K562 (cell line): ENCODE data around the gene INPP5E. TPM values are rescaled to one million over a fixed set of nuclear protein-coding genes. Genes with fewer than 3 reads are reported as not detected.

Source experiments
- ATAC-seq: fragments of 200-7000 bp; cut with Tn5 transposase; 3 replicates; pipeline ENCODE4 v1.9.1; 2020; ENCODE audit warnings: moderate library complexity
- BruUV-seq: library from RNA; stranded (reverse); fragments of 400-500 nt; replicated peaks from 2 replicates; lab custom pipeline; 2021; lab: Mats Ljungman, UMichigan
- CTCF ChIA-PET: fragments of 300-600 bp; formaldehyde crosslinking; extraction: SDS; loops from one replicate; lab custom pipeline; 2021; ENCODE audit warnings: low intra/inter-chr PET ratio; lab: Yijun Ruan, JAX
- POLR2A ChIA-PET: fragments of 300-600, 350-650 bp; sonication (Branson Sonifier 250); formaldehyde crosslinking; extraction: SDS; loops from one replicate; lab custom pipeline; 2021; ENCODE audit warnings: antibody characterized with exemption, inconsistent platforms; lab: Yijun Ruan, JAX
- DNase-seq, 4 experiments: peaks; one replicate each; pipeline versions ENCODE4 v3.0.0 to v3.0.0-alpha.2; 2011 to 2018; ENCODE audit warnings: low spot score in 3 of 4, mixed read lengths in 3 of 4; ENCODE audit errors: extremely low read depth in 1 of 4
- FAIRE-seq: peaks from 2 replicates; lab custom pipeline; 2011; peaks lifted over from hg19 to GRCh38; lab: Jason Lieb, UNC
- H2AFZ ChIP-seq: 2 replicates; pipeline ENCODE4 v1.6.0; 2011; ENCODE audit warnings: low read depth, low read length, control low read depth, inconsistent platforms
- H3K27ac ChIP-seq: fragments of 200-600 bp; 3 replicates; pipeline ENCODE4 v1.8.0; 2011; ENCODE audit warnings: low read depth, mild to moderate bottlenecking, control low read depth, inconsistent platforms, low read length, moderate library complexity, mixed read lengths; ENCODE audit errors: extremely low read depth
- H3K27me3 ChIP-seq, 2 experiments: fragments of 300-600 bp in 1 of 2; 2 replicates in 1 of 2; 3 replicates in 1 of 2; pipeline versions ENCODE4 v1.6.0 to v1.8.0; 2011; ENCODE audit warnings: inconsistent platforms in 2 of 2, low read length in 2 of 2, mild to moderate bottlenecking in 1 of 2, mixed read lengths in 1 of 2, moderate library complexity in 1 of 2; ENCODE audit not compliant: control insufficient read depth in 2 of 2, insufficient read depth in 2 of 2
- H3K36me3 ChIP-seq: fragments of 300-600 bp; 3 replicates; pipeline ENCODE4 v1.8.0; 2011; ENCODE audit warnings: mild to moderate bottlenecking, low read length, inconsistent platforms; ENCODE audit not compliant: control insufficient read depth, insufficient read depth
- H3K4me1 ChIP-seq, 2 experiments: fragments of 200-600 bp in 1 of 2; replicated peaks in 1 of 2; 2 replicates in 1 of 2; 3 replicates in 1 of 2; pipeline versions ENCODE4 v1.5.1 to v1.8.0; 2011; ENCODE audit warnings: inconsistent platforms in 2 of 2, low read length in 2 of 2, mild to moderate bottlenecking in 1 of 2, mixed read lengths in 1 of 2, moderate library complexity in 1 of 2; ENCODE audit not compliant: control insufficient read depth in 2 of 2, insufficient read depth in 2 of 2
- H3K4me2 ChIP-seq: 2 replicates; pipeline ENCODE4 v1.6.1; 2011; ENCODE audit warnings: low read length, control low read depth, inconsistent platforms, mixed read lengths; ENCODE audit not compliant: insufficient read depth
- H3K4me3 ChIP-seq: fragments of 200-600 bp; sonication (generic), shearing (Covaris generic); 2 replicates; pipeline ENCODE4 v1.5.1; 2016; ENCODE audit warnings: control low read depth, inconsistent platforms
- H3K79me2 ChIP-seq: fragments of 200-600 bp; 3 replicates; pipeline ENCODE4 v1.8.0; 2011; ENCODE audit warnings: low read length, inconsistent platforms; ENCODE audit not compliant: control insufficient read depth, insufficient read depth
- H3K9ac ChIP-seq, 2 experiments: 2 replicates each; pipeline versions ENCODE4 v1.6.0 to v1.6.1; 2011; ENCODE audit warnings: low read depth in 2 of 2, low read length in 2 of 2, control low read depth in 1 of 2, inconsistent platforms in 1 of 2, mild to moderate bottlenecking in 1 of 2, mixed read lengths in 1 of 2; ENCODE audit not compliant: insufficient read depth in 1 of 2
- H3K9me1 ChIP-seq: one replicate; pipeline ENCODE4 v1.6.0; 2011; ENCODE audit warnings: inconsistent platforms, mild to moderate bottlenecking, low read length, moderate library complexity; ENCODE audit not compliant: control insufficient read depth, insufficient read depth
- H3K9me3 ChIP-seq: replicated peaks from 2 replicates; pipeline ENCODE4 v1.5.1; 2011; ENCODE audit warnings: low read depth, low read length, inconsistent platforms; ENCODE audit not compliant: control insufficient read depth, insufficient read depth
- H4K20me1 ChIP-seq: replicated peaks from 2 replicates; pipeline ENCODE4 v1.6.1; 2011; ENCODE audit warnings: low read length, inconsistent platforms, mixed read lengths; ENCODE audit not compliant: control insufficient read depth, insufficient read depth
- BMI1 ChIP-seq: fragments of 150-350 bp; IDR thresholded peaks from 2 replicates; pipeline ENCODE4 v1.6.1; 2014; ENCODE audit warnings: low read length
- E2F3 ChIP-seq: fragments of 250-450 bp; sonication (Bioruptor Pico); IDR thresholded peaks from 2 replicates; pipeline ENCODE4 v1.4.0; 2020; ENCODE audit warnings: mild to moderate bottlenecking
- ESRRA ChIP-seq: fragments of 450-650 bp; IDR thresholded peaks from 2 replicates; pipeline ENCODE4 v1.6.1; 2014; ENCODE audit warnings: low read depth, mild to moderate bottlenecking, moderate library complexity, borderline replicate concordance
- FOXA1 ChIP-seq: fragments of 450-650 bp; IDR thresholded peaks from 2 replicates; pipeline ENCODE4 v1.6.1; 2016; ENCODE audit warnings: mild to moderate bottlenecking, borderline replicate concordance
- ILF3 ChIP-seq: fragments of 450-650 bp; IDR thresholded peaks from 2 replicates; pipeline ENCODE4 v1.6.1; 2018; ENCODE audit warnings: antibody characterized with exemption, mild to moderate bottlenecking, moderate library complexity, borderline replicate concordance
- MAFF ChIP-seq: IDR thresholded peaks from 2 replicates; pipeline ENCODE4 v1.6.1; 2012; ENCODE audit warnings: low read length, improper control_type of control experiment
- MCM5 ChIP-seq: fragments of 450-650 bp; IDR thresholded peaks from 2 replicates; pipeline ENCODE4 v1.6.1; 2016; ENCODE audit warnings: low read depth
- MYBL2 ChIP-seq, 2 experiments: fragments of 450-650 bp in 1 of 2; sonication (generic) in 1 of 2; formaldehyde crosslinking in 1 of 2; IDR thresholded peaks; 2 replicates each; pipeline versions ENCODE4 v1.6.1 to v1.8.1; 2017 to 2022; ENCODE audit warnings: borderline replicate concordance in 1 of 2, inconsistent platforms in 1 of 2, low read depth in 1 of 2, mild to moderate bottlenecking in 1 of 2, missing genetic modification reagents in 1 of 2, moderate library complexity in 1 of 2
- NFXL1 ChIP-seq: fragments of 450-650 bp; formaldehyde crosslinking; IDR thresholded peaks from 2 replicates; pipeline ENCODE4 v1.4.0; 2021; ENCODE audit warnings: mild to moderate bottlenecking
- PHB2 ChIP-seq: fragments of 450-650 bp; IDR thresholded peaks from 2 replicates; pipeline ENCODE4 v1.6.1; 2017; ENCODE audit warnings: low read depth
- PTBP1 ChIP-seq: fragments of 200-400 bp; formaldehyde crosslinking; IDR thresholded peaks from 2 replicates; pipeline ENCODE4 v1.6.1; 2017; ENCODE audit warnings: low read depth, low read length
- RBM14 ChIP-seq: fragments of 200-400 bp; formaldehyde crosslinking; IDR thresholded peaks from 2 replicates; pipeline ENCODE4 v1.6.1; 2018; ENCODE audit warnings: low read depth, mild to moderate bottlenecking, low read length, moderate library complexity, borderline replicate concordance; ENCODE audit not compliant: insufficient read depth
- RBM39 ChIP-seq: fragments of 200-400 bp; formaldehyde crosslinking; optimal IDR thresholded peaks from 2 replicates; pipeline ENCODE3; 2018; ENCODE audit warnings: low read depth, low read length
- SIN3A ChIP-seq, 2 experiments: fragments of 150-350 bp in 1 of 2; IDR thresholded peaks; 2 replicates each; pipeline ENCODE4 v1.6.1; 2011 to 2016; ENCODE audit warnings: borderline replicate concordance in 2 of 2, low read depth in 2 of 2, low read length in 2 of 2, mild to moderate bottlenecking in 2 of 2, moderate library complexity in 2 of 2; ENCODE audit not compliant: control insufficient read depth in 1 of 2
- SRF ChIP-seq, 2 experiments: fragments of 250-450, 450-650 bp in 1 of 2; sonication (Bioruptor Pico) in 1 of 2; sonication (generic) in 1 of 2; formaldehyde crosslinking; IDR thresholded peaks; 2 replicates each; pipeline versions ENCODE4 v1.5.0 to v1.5.1; 2020 to 2022; ENCODE audit warnings: mild to moderate bottlenecking in 1 of 2, missing genetic modification reagents in 1 of 2
- TGIF2 ChIP-seq: sonication (generic); formaldehyde crosslinking; IDR thresholded peaks from 2 replicates; pipeline ENCODE4 v1.8.1; 2022; ENCODE audit warnings: mild to moderate bottlenecking, missing genetic modification reagents, moderate library complexity
- ZNF717 ChIP-seq: fragments of 250-450 bp; sonication (Bioruptor Pico); IDR thresholded peaks from 2 replicates; pipeline ENCODE4 v1.5.0; 2021
- ZZZ3 ChIP-seq: fragments of 450-650 bp; IDR thresholded peaks from 2 replicates; pipeline ENCODE4 v1.6.1; 2016; ENCODE audit warnings: antibody characterized with exemption, mild to moderate bottlenecking, moderate library complexity
- WGBS: fragments of 100-300 bp; shearing (Covaris generic); methylation state at CpG from one replicate; pipeline ENCODE4 v1.1.6; 2016; ENCODE audit warnings: low coverage, mixed read lengths; ENCODE audit not compliant: insufficient coverage; ENCODE audit errors: missing lambda C conversion rate; 5-methylcytosine and 5-hydroxymethylcytosine counted together
- in situ Hi-C: fragments of 300-500 bp; cut with MboI; formaldehyde crosslinking; loops from 4 replicates; pipeline ENCODE4 v1.15.0; 2018; ENCODE audit warnings: inconsistent platforms, mixed read lengths
- intact Hi-C: fragments of 100-400 bp; cut with micrococcal nuclease; formaldehyde crosslinking; loops from 2 replicates; pipeline ENCODE4 v1.14.2; 2022
- polyA plus RNA-seq, 8 experiments: library from polyadenylated mRNA; depleted of rRNA in 4 of 8; stranded (reverse) in 5 of 8; unstranded in 3 of 8; fragments of >200 nt; fragmentation: Nextera tagmentation in 2 of 8; fragmentation: Illumina TruSeq in 1 of 8; extraction: Ambion mirVana in 2 of 8; extraction: Trizol in 1 of 8; gene quantifications; 2 replicates each; pipeline versions ENCODE4 v1.2.1 to v1.2.3, GENCODE V29; 2011 to 2014; ENCODE audit warnings: inconsistent platforms in 1 of 8, missing spikeins in 1 of 8
- total RNA-seq, 7 experiments: library from RNA; depleted of rRNA in 6 of 7; stranded (reverse); fragments of >200 nt in 6 of 7; fragmentation: Illumina TruSeq in 2 of 7; extraction: Trizol in 2 of 7; gene quantifications; 2 replicates each; pipeline versions ENCODE4 v1.2.1 to v1.2.3, GENCODE V29; 2011 to 2021; ENCODE audit warnings: low replicate concordance in 1 of 7
- TF ChIP-seq, protein P1 (sequence below): fragments of 250-450 bp; sonication (Bioruptor Pico); IDR thresholded peaks from 2 replicates; pipeline ENCODE4 v1.8.0; 2021; ENCODE audit warnings: mild to moderate bottlenecking, moderate library complexity
- TF ChIP-seq, protein P2 (sequence below): fragments of 450-650 bp; formaldehyde crosslinking; IDR thresholded peaks from 2 replicates; pipeline ENCODE4 v1.4.0; 2020; ENCODE audit warnings: mild to moderate bottlenecking, moderate library complexity

The INPP5E gene
- total and polyA plus RNA-seq, 9 of the 15 experiments (the other 6 are each of a cell fraction or from before 2014, with no cell fraction given): 0.38 to 17.4 (median 4.9) TPM

- no peak overlapping the region for H3K27ac ChIP-seq
- ChIA-PET CTCF (no interaction called here), POLR2A (interaction anchor here (0.8 kb wide), 1 partner anchor 12 kb away, joined by 3 read pairs; the partner anchor contains the start of gene CARD9)
- H3K9me1 ChIP-seq: no peaks in the 10 kb centered on the region
- FAIRE-seq (no peak), DNase-seq (no peak), ATAC-seq (no peak)
- no peak overlapping the region for H3K4me2 ChIP-seq
- in situ Hi-C loops: no loop called here
- TF ChIP-seq SRF (CRISPR knock-in tag; IDR thresholded peaks at IDR 0.05) (no peak), PHB2 (no peak), BMI1 (no peak), PTBP1 (no peak), MYBL2 (IDR thresholded peaks at IDR 0.05; ENCODE audit: low read depth) (no peak), MYBL2 (CRISPR knock-in tag; IDR thresholded peaks at IDR 0.05; ENCODE audit: borderline replicate concordance) (no peak), FOXA1 (no peak), NFXL1 (no peak), ILF3 (no peak), ZZZ3 (no peak), SIN3A (IDR thresholded peaks at IDR 0.05; ENCODE audit: borderline replicate concordance in 2 of 2, control insufficient read depth in 1 of 2, low read depth in 2 of 2, low read length in 2 of 2) (no peak), TGIF2 (CRISPR knock-in tag) (no peak), ZNF717 (no peak), MAFF (no peak), ESRRA (no peak), RBM39 (no peak), RBM14 (no peak), E2F3 (no peak), MCM5 (no peak)
- TF ChIP-seq, protein P1, sequence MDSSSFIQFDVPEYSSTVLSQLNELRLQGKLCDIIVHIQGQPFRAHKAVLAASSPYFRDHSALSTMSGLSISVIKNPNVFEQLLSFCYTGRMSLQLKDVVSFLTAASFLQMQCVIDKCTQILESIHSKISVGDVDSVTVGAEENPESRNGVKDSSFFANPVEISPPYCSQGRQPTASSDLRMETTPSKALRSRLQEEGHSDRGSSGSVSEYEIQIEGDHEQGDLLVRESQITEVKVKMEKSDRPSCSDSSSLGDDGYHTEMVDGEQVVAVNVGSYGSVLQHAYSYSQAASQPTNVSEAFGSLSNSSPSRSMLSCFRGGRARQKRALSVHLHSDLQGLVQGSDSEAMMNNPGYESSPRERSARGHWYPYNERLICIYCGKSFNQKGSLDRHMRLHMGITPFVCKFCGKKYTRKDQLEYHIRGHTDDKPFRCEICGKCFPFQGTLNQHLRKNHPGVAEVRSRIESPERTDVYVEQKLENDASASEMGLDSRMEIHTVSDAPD (CRISPR knock-in tag): no peak
- TF ChIP-seq, protein P2, sequence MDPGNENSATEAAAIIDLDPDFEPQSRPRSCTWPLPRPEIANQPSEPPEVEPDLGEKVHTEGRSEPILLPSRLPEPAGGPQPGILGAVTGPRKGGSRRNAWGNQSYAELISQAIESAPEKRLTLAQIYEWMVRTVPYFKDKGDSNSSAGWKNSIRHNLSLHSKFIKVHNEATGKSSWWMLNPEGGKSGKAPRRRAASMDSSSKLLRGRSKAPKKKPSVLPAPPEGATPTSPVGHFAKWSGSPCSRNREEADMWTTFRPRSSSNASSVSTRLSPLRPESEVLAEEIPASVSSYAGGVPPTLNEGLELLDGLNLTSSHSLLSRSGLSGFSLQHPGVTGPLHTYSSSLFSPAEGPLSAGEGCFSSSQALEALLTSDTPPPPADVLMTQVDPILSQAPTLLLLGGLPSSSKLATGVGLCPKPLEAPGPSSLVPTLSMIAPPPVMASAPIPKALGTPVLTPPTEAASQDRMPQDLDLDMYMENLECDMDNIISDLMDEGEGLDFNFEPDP (CRISPR knock-in tag): no peak
- intact Hi-C loops: no loop called here
- H4K20me1 ChIP-seq: no peaks in the 10 kb centered on the region
- WGBS: 98% methylated on average over 13 of the region's 13 CpGs
- no peaks in the 10 kb centered on the region for H3K79me2 ChIP-seq
- peaks cover 91% of the 10 kb centered on the region; the same call in 2 of the 3 replicates for H3K36me3 ChIP-seq
- H3K4me1 ChIP-seq: peaks cover 0 to 12% of the 10 kb centered on the region in 2 experiments; a peak in 1 of 5 replicates
- no peak overlapping the region for H2AFZ ChIP-seq
- no peaks in the 10 kb centered on the region for H3K27me3 ChIP-seq
- H3K9ac ChIP-seq: no peak overlapping the region
- no peaks in the 10 kb centered on the region for H3K9me3 ChIP-seq
- BruUV-seq: TSS peak; percentile 42
- H3K4me3 ChIP-seq: no peak overlapping the region
These were observed 53.6 kb downstream of the INPP5E start for GRCh38 chr9:136386018-136386417.
